ENCODE results near the gene RBBP9. TPM values are rescaled to one million over a fixed set of nuclear protein-coding genes. Genes with fewer than 3 reads are reported as not detected.

The RBBP9 gene
- 27.2 TPM for total RNA-seq

DNA sequence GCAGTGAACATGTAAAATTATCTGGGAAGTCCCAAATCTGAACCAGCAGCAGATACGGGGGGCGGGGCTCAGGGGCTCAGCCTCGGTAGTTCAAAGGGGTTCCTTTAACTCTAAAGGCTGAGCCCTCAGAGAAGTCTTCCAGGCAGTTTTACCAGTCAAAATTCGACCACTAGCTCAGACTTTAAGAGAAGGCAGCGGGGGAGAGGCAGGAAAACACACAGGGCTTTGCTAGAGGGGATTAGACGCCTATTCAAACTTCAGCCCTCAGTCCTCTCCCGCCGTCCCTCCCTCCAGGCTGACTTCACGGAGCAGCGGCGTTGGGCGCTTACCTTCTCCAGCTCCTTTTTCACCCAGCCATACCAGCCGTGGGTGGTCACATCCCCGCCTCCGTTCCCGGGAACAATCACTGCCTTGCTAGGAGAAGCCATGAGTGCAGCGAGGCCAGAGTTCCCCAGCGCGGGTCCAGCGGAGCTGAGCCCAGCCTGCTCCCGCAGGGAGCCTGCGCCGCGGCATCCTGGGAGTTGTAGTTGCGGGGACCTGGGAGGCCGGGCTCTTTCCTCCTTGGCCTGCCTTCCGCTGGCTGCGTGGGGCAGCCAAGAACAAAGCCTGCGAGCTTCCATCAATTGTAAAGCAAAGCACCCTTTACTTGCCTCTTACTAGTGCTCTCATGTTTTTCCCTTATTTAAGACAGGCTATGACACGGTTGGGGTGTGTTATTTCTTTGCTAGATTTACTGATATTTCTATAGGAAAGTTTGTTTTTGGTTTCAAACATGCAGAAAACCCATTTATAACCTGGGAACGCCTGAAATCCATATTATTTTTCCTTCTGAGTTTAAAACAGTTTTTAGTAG is at the start of gene RBBP9:
TSS of gene RBBP9 (minus strand) at position 486 of the 853 bp plus-strand sequence. CDS start at position 428, 58 bp downstream.

GRCh38 chr20:18507218-18508191 is 10.5 kb upstream of the RBBP9 start, which contains the start of gene SEC23B:
SEC23B (plus strand) TSS chr20:18507940; CDS start chr20:18510836, 2,896 bp downstream.

GRCh38 chr20:18466894-18467730 is 29.9 kb downstream of the RBBP9 start, which contains the start of the genes DZANK1 and POLR3F:
DZANK1 (minus strand) TSS chr20:18467030; CDS start chr20:18465358, 1,672 bp downstream.
POLR3F (plus strand) TSS chr20:18467390; CDS start chr20:18467507, 117 bp downstream.

Small RNA genes lying within 50 kb of the gene (small RNA-seq; reads per million reads assigned to genes)
- gene MIR3192 (ENCODE audit: low replicate concordance): not detected

Other genes with a start within 250 kb of the RBBP9 start
- gene ZNF133, start 208.7 kb downstream of the RBBP9 start, total RNA-seq: 30.7 TPM
- 6.6 TPM for gene DZANK1, start 30.2 kb downstream of the RBBP9 start, total RNA-seq
- 36.3 TPM for gene POLR3F, start 29.8 kb downstream of the RBBP9 start, total RNA-seq
- 53.8 TPM for gene SEC23B, start 10.7 kb upstream of the RBBP9 start, total RNA-seq
- 47.3 TPM for gene SMIM26, start 70.2 kb upstream of the RBBP9 start, total RNA-seq
- gene DTD1, start 90.8 kb upstream of the RBBP9 start, total RNA-seq: 87.6 TPM